HCT116 (cell line): ENCODE results near the gene APOBEC3A. TPM values are rescaled to one million over a fixed set of nuclear protein-coding genes. Genes with fewer than 3 reads are reported as not detected.

ENCODE experiments used
- ATAC-seq: fragments of 200-7000 bp; cut with Tn5 transposase; 2 replicates; pipeline ENCODE4 v1.9.1; 2020; ENCODE audit warnings: mild to moderate bottlenecking, moderate library complexity
- BruUV-seq: library from RNA; stranded (reverse); fragments of 400-500 nt; replicated peaks from 2 replicates; lab custom pipeline; 2021; lab: Mats Ljungman, UMichigan
- CTCF ChIA-PET: fragments of 300-600 bp; sonication (Branson Sonifier 250); formaldehyde crosslinking; loops from one replicate; lab custom pipeline; 2021; ENCODE audit warnings: antibody characterized with exemption; lab: Charles Lee
- POLR2A ChIA-PET: fragments of 300-600, 350-600 bp; sonication (Branson Sonifier 250); formaldehyde crosslinking; loops from one replicate; lab custom pipeline; 2021; ENCODE audit warnings: antibody characterized with exemption; lab: Charles Lee
- RAD21 ChIA-PET, 2 experiments: fragments of 300-600 bp; sonication (Branson Sonifier 250); formaldehyde crosslinking; loops; one replicate each; lab custom pipeline; 2023; ENCODE audit warnings: low total read pairs in 2 of 2; ENCODE audit not compliant: uncharacterized antibody in 2 of 2, unreplicated experiment in 2 of 2, low non-redundant PET in 1 of 2; lab: Charles Lee
- DNase-seq: peaks from one replicate; pipeline ENCODE4 v3.0.0-alpha.2; 2010; ENCODE audit warnings: low read depth, low spot score
- H2AFZ ChIP-seq: fragments of 200-600 bp; shearing (Covaris generic), sonication (generic); 2 replicates; pipeline ENCODE4 v1.6.1; 2017; ENCODE audit warnings: low read depth, mixed run types, mixed read lengths, antibody characterized with exemption, low read length; ENCODE audit not compliant: poor library complexity, severe bottlenecking
- H3K27ac ChIP-seq: 2 replicates; pipeline ENCODE4 v1.5.1; 2012; ENCODE audit warnings: low read depth, low read length
- H3K27me3 ChIP-seq: fragments of 200-600 bp; sonication (generic); 2 replicates; pipeline ENCODE4 v1.6.1; 2016; ENCODE audit warnings: mixed run types, low read length, mixed read lengths; ENCODE audit not compliant: insufficient read depth
- H3K36me3 ChIP-seq, 2 experiments: fragments of 200-500 bp in 1 of 2; fragments of 200-600 bp in 1 of 2; sonication (Bioruptor generic) in 1 of 2; sonication (generic) in 1 of 2; 2 replicates each; pipeline versions ENCODE4 v1.5.1 to v1.6.1; 2014 to 2016; ENCODE audit warnings: low read length in 2 of 2, inconsistent platforms in 1 of 2, mixed read lengths in 1 of 2, mixed run types in 1 of 2; ENCODE audit not compliant: insufficient read depth in 2 of 2, control insufficient read depth in 1 of 2
- H3K4me1 ChIP-seq, 2 experiments: fragments of 200-600 bp in 1 of 2; sonication (generic) in 1 of 2; 2 replicates each; pipeline versions ENCODE4 v1.5.1 to v1.6.1; 2012 to 2017; ENCODE audit warnings: low read length in 2 of 2, inconsistent platforms in 1 of 2, mild to moderate bottlenecking in 1 of 2, mixed read lengths in 1 of 2, mixed run types in 1 of 2, moderate library complexity in 1 of 2; ENCODE audit not compliant: insufficient read depth in 2 of 2, control insufficient read depth in 1 of 2
- H3K4me2 ChIP-seq: fragments of 200-600 bp; sonication (generic); 2 replicates; pipeline ENCODE4 v1.6.1; 2017; ENCODE audit warnings: mixed run types, low read length, mixed read lengths
- H3K4me3 ChIP-seq, 2 experiments: fragments of 200-600 bp in 1 of 2; sonication (generic) in 1 of 2; replicated peaks in 1 of 2; 2 replicates each; pipeline ENCODE4 v1.5.1; 2011 to 2016; ENCODE audit warnings: low read length in 2 of 2, control low read depth in 1 of 2, low read depth in 1 of 2, mild to moderate bottlenecking in 1 of 2, mixed read lengths in 1 of 2, mixed run types in 1 of 2
- H3K79me2 ChIP-seq: fragments of 200-600 bp; sonication (generic); 2 replicates; pipeline ENCODE4 v1.6.1; 2017; ENCODE audit warnings: mild to moderate bottlenecking, mixed run types, low read length, moderate library complexity, mixed read lengths; ENCODE audit not compliant: insufficient read depth
- H3K9ac ChIP-seq: fragments of 200-600 bp; sonication (generic); 2 replicates; pipeline ENCODE4 v1.6.1; 2016; ENCODE audit warnings: low read length, mixed read lengths
- H3K9me2 ChIP-seq: fragments of 200-600 bp; sonication (generic), shearing (Covaris generic); 2 replicates; pipeline ENCODE4 v1.6.1; 2017; ENCODE audit warnings: mixed run types, mild to moderate bottlenecking, moderate library complexity; ENCODE audit not compliant: insufficient read depth
- H3K9me3 ChIP-seq, 2 experiments: fragments of 200-500 bp in 1 of 2; fragments of 200-600 bp in 1 of 2; sonication (Bioruptor generic) in 1 of 2; sonication (generic) in 1 of 2; 2 replicates each; pipeline ENCODE4 v1.6.1; 2014 to 2017; ENCODE audit warnings: low read length in 2 of 2, mixed read lengths in 2 of 2, inconsistent platforms in 1 of 2, low read depth in 1 of 2, mild to moderate bottlenecking in 1 of 2, mixed run types in 1 of 2, moderate library complexity in 1 of 2; ENCODE audit not compliant: control insufficient read depth in 1 of 2, insufficient read depth in 1 of 2
- H4K20me1 ChIP-seq: fragments of 200-600 bp; sonication (generic), shearing (Covaris generic); 2 replicates; pipeline ENCODE4 v1.6.1; 2017; ENCODE audit warnings: mixed run types, mild to moderate bottlenecking, moderate library complexity; ENCODE audit not compliant: insufficient read depth
- CBX3 ChIP-seq: IDR thresholded peaks from 2 replicates; pipeline ENCODE4 v1.6.1; 2012; ENCODE audit warnings: low read depth
- ELF1 ChIP-seq: IDR thresholded peaks from 2 replicates; pipeline ENCODE4 v1.6.1; 2012; ENCODE audit warnings: low read depth, borderline replicate concordance
- FOSL1 ChIP-seq: IDR thresholded peaks from 2 replicates; pipeline ENCODE4 v1.6.1; 2012; ENCODE audit warnings: low read depth
- JUND ChIP-seq: IDR thresholded peaks from 2 replicates; pipeline ENCODE4 v1.6.1; 2012
- POLR2A ChIP-seq: IDR thresholded peaks from 2 replicates; pipeline ENCODE4 v1.7.0; 2011; ENCODE audit warnings: borderline replicate concordance; ENCODE audit not compliant: insufficient read depth, insufficient read length; ENCODE audit errors: extremely low read depth
- RAD21 ChIP-seq: IDR thresholded peaks from 2 replicates; pipeline ENCODE4 v1.6.1; 2012; ENCODE audit warnings: low read depth, mild to moderate bottlenecking
- SIN3A ChIP-seq: IDR thresholded peaks from 2 replicates; pipeline ENCODE4 v1.6.1; 2012; ENCODE audit warnings: low read depth
- SP1 ChIP-seq: IDR thresholded peaks from 2 replicates; pipeline ENCODE4 v1.6.1; 2012; ENCODE audit warnings: low read depth
- SRF ChIP-seq: IDR thresholded peaks from 2 replicates; pipeline ENCODE4 v1.6.1; 2012; ENCODE audit warnings: low read depth
- YY1 ChIP-seq: IDR thresholded peaks from 2 replicates; pipeline ENCODE4 v1.6.1; 2011; ENCODE audit warnings: low read length, low read depth, moderate library complexity, mild to moderate bottlenecking; ENCODE audit not compliant: insufficient replicate concordance; ENCODE audit errors: extremely low read depth
- ZNF274 ChIP-seq: fragments of 200-500 bp; sonication (Bioruptor generic); IDR thresholded peaks from 2 replicates; pipeline ENCODE4 v1.6.1; 2014; ENCODE audit warnings: mild to moderate bottlenecking, low read depth, low read length, inconsistent platforms
- intact Hi-C: fragments of 100-400 bp; cut with micrococcal nuclease; formaldehyde crosslinking; loops from 2 replicates; pipeline ENCODE4 v1.10.0; 2022
- total RNA-seq: library from RNA; stranded (reverse); gene quantifications from one replicate; pipeline ENCODE4 v1.2.1, GENCODE V29; 2021; ENCODE audit not compliant: unreplicated experiment
- TF ChIP-seq, protein P1 (sequence below): IDR thresholded peaks from 2 replicates; pipeline ENCODE4 v1.6.1; 2011; ENCODE audit warnings: mild to moderate bottlenecking, low read length, moderate library complexity; ENCODE audit not compliant: insufficient replicate concordance; ENCODE audit errors: extremely low read depth
- TF ChIP-seq, protein P2 (sequence below), 3 experiments: fragments of 200-600 bp in 1 of 3; sonication (generic) in 1 of 3; IDR thresholded peaks in 2 of 3; conservative IDR thresholded peaks in 1 of 3; 2 replicates each; pipeline ENCODE4 v1.5.1; 2012 to 2017; ENCODE audit warnings: low read depth in 2 of 3, low read length in 2 of 3, antibody characterized with exemption in 1 of 3, borderline replicate concordance in 1 of 3, control low read depth in 1 of 3, mild to moderate bottlenecking in 1 of 3, mixed read lengths in 1 of 3, mixed run types in 1 of 3, moderate library complexity in 1 of 3; ENCODE audit not compliant: insufficient read depth in 1 of 3

The APOBEC3A gene
- total RNA-seq, 1 experiment from 2014 or later: not detected

DNA sequence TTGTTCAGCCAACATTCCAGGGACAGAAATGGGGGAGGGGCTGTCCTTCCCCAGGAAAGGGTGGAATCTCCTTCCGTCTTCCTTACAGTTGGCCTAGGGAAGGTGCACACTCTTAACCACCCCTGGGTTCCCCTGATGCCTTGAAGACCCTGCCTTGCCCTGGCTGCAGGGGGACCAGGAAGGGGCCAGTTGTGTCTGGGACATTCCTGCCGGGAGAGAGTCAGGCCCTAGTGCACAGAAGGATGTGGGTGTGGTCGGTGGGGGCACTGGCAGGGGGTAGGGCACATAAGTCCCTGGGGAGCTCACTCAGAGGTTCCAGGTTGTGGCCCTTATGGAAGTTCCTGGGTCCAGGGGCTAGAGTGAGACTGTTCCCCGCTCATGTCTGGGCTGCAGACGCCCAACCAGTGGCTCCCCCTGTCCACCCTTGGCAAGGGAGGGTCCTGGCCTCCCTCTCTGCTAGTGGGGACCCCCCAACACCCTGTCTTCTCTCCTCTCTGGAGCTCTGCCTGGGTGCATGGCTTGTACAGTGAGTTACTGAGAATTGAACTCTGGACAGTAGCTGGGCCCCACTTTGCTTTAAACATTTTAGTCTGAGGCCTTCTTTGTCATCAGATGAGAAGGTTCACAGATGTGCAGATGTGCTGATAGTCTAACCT is 2.0 kb upstream of the APOBEC3A start:
- intact Hi-C loops: no loop called here
- Histone ChIP-seq H2AFZ (no peak overlapping the region), H3K9me2 (no peaks in the 10 kb centered on the region), H3K9me3 (no peaks in the 10 kb centered on the region), H3K4me3 (no peak overlapping the region), H3K4me2 (no peak overlapping the region), H3K27ac (no peak overlapping the region), H3K79me2 (no peaks in the 10 kb centered on the region), H3K27me3 (peaks cover 3% of the 10 kb centered on the region; the same call in 1 of the 2 replicates), H3K36me3 (no peaks in the 10 kb centered on the region), H3K9ac (no peak overlapping the region), H3K4me1 (no peaks in the 10 kb centered on the region; a peak in 1 of 4 replicates), H4K20me1 (no peaks in the 10 kb centered on the region)
- RAD21 ChIA-PET: no interaction called here
- no peak for DNase-seq
- ATAC-seq: no peak
- no TSS peak for BruUV-seq
- POLR2A ChIA-PET: no interaction called here
- TF ChIP-seq ELF1: no peak
- no peak for TF ChIP-seq JUND
- TF ChIP-seq POLR2A: no peak
- no peak for TF ChIP-seq SRF
- no peak for TF ChIP-seq CBX3
- no peak for TF ChIP-seq YY1
- TF ChIP-seq SP1: no peak
- CTCF ChIA-PET: interaction anchor here (1.4 kb wide), 1 partner anchor 28 kb away, joined by 3 read pairs; no protein-coding TSS in a partner anchor

DNA sequence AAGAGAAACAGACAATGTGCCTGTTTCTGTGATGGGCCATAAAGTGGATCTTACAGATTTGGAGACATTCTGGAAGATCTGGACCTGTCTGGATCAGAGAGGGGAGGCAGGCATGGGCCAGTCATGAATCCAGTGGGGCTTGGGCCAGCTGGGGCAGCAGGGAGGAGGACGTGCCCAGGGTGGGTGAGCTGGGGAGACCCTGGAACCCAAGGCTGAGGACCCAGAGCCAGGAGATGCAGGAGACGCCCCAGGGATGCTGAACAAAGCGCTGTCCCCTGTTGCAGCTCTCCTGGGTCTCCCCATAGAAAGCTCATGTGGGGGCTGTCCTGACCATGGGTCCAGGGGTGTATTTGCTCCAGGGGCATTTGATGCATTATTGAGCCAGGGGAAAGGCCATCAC is 1.5 kb upstream of the APOBEC3A start:
- Histone ChIP-seq H3K9ac (no peak overlapping the region), H3K4me1 (no peaks in the 10 kb centered on the region; a peak in 1 of 4 replicates), H3K9me3 (no peaks in the 10 kb centered on the region), H4K20me1 (no peaks in the 10 kb centered on the region), H3K79me2 (no peaks in the 10 kb centered on the region), H3K4me2 (no peak overlapping the region), H3K27ac (no peak overlapping the region), H3K9me2 (no peaks in the 10 kb centered on the region), H2AFZ (no peak overlapping the region), H3K27me3 (peaks cover 3% of the 10 kb centered on the region; the same call in 1 of the 2 replicates), H3K4me3 (no peak overlapping the region), H3K36me3 (no peaks in the 10 kb centered on the region)
- POLR2A ChIA-PET: no interaction called here
- TF ChIP-seq, protein P1, sequence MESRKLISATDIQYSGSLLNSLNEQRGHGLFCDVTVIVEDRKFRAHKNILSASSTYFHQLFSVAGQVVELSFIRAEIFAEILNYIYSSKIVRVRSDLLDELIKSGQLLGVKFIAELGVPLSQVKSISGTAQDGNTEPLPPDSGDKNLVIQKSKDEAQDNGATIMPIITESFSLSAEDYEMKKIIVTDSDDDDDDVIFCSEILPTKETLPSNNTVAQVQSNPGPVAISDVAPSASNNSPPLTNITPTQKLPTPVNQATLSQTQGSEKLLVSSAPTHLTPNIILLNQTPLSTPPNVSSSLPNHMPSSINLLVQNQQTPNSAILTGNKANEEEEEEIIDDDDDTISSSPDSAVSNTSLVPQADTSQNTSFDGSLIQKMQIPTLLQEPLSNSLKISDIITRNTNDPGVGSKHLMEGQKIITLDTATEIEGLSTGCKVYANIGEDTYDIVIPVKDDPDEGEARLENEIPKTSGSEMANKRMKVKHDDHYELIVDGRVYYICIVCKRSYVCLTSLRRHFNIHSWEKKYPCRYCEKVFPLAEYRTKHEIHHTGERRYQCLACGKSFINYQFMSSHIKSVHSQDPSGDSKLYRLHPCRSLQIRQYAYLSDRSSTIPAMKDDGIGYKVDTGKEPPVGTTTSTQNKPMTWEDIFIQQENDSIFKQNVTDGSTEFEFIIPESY: no peak
- TF ChIP-seq SIN3A (no peak), RAD21 (no peak), FOSL1 (no peak), SRF (no peak), ZNF274 (no peak), POLR2A (no peak), CBX3 (no peak)
- TF ChIP-seq, protein P2, sequence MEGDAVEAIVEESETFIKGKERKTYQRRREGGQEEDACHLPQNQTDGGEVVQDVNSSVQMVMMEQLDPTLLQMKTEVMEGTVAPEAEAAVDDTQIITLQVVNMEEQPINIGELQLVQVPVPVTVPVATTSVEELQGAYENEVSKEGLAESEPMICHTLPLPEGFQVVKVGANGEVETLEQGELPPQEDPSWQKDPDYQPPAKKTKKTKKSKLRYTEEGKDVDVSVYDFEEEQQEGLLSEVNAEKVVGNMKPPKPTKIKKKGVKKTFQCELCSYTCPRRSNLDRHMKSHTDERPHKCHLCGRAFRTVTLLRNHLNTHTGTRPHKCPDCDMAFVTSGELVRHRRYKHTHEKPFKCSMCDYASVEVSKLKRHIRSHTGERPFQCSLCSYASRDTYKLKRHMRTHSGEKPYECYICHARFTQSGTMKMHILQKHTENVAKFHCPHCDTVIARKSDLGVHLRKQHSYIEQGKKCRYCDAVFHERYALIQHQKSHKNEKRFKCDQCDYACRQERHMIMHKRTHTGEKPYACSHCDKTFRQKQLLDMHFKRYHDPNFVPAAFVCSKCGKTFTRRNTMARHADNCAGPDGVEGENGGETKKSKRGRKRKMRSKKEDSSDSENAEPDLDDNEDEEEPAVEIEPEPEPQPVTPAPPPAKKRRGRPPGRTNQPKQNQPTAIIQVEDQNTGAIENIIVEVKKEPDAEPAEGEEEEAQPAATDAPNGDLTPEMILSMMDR (IDR thresholded peaks at IDR 0.05 in 2 of 3, conservative IDR thresholded peaks at IDR 0.05 in 1 of 3; ENCODE audit: borderline replicate concordance in 1 of 3, insufficient read depth in 1 of 3, low read depth in 2 of 3, low read length in 2 of 3): no peak
- no TSS peak for BruUV-seq
- CTCF ChIA-PET: interaction anchor here (1.4 kb wide), 1 partner anchor 28 kb away, joined by 3 read pairs; no protein-coding TSS in a partner anchor
- RAD21 ChIA-PET: no interaction called here
- intact Hi-C loops: no loop called here
- DNase-seq: no peak
- no peak for ATAC-seq
